Mucosa of stomach (tissue), 1 donor: ENCODE data around the gene CAMSAP1.
"Not testable (repeated sequence)": the region's sequence is repeated elsewhere in the genome, so short reads cannot be mapped to it uniquely, and the experiment has no call there.

Experiments used
- H3K27me3 ChIP-seq: one replicate; pipeline ENCODE4 v1.7.0; 2013; ENCODE audit warnings: mild to moderate bottlenecking, low read length; ENCODE audit not compliant: control insufficient read depth, insufficient read depth
- H3K36me3 ChIP-seq: one replicate; pipeline ENCODE4 v1.7.0; 2013; ENCODE audit warnings: low read length; ENCODE audit not compliant: control insufficient read depth, insufficient read depth
- H3K4me1 ChIP-seq: one replicate; pipeline ENCODE4 v1.7.0; 2013; ENCODE audit warnings: mild to moderate bottlenecking, low read length; ENCODE audit not compliant: control insufficient read depth, insufficient read depth
- H3K4me3 ChIP-seq: one replicate; pipeline ENCODE4 v1.7.0; 2013; ENCODE audit warnings: low read length
- H3K9ac ChIP-seq: one replicate; pipeline ENCODE4 v1.7.0; 2013; ENCODE audit warnings: mild to moderate bottlenecking, low read length, moderate library complexity
- H3K9me3 ChIP-seq: one replicate; pipeline ENCODE4 v1.7.0; 2013; ENCODE audit warnings: mild to moderate bottlenecking, low read length, moderate library complexity; ENCODE audit not compliant: control insufficient read depth
- donor health status: Pancreatic carcinoma.

Gene CAMSAP1, protein sequence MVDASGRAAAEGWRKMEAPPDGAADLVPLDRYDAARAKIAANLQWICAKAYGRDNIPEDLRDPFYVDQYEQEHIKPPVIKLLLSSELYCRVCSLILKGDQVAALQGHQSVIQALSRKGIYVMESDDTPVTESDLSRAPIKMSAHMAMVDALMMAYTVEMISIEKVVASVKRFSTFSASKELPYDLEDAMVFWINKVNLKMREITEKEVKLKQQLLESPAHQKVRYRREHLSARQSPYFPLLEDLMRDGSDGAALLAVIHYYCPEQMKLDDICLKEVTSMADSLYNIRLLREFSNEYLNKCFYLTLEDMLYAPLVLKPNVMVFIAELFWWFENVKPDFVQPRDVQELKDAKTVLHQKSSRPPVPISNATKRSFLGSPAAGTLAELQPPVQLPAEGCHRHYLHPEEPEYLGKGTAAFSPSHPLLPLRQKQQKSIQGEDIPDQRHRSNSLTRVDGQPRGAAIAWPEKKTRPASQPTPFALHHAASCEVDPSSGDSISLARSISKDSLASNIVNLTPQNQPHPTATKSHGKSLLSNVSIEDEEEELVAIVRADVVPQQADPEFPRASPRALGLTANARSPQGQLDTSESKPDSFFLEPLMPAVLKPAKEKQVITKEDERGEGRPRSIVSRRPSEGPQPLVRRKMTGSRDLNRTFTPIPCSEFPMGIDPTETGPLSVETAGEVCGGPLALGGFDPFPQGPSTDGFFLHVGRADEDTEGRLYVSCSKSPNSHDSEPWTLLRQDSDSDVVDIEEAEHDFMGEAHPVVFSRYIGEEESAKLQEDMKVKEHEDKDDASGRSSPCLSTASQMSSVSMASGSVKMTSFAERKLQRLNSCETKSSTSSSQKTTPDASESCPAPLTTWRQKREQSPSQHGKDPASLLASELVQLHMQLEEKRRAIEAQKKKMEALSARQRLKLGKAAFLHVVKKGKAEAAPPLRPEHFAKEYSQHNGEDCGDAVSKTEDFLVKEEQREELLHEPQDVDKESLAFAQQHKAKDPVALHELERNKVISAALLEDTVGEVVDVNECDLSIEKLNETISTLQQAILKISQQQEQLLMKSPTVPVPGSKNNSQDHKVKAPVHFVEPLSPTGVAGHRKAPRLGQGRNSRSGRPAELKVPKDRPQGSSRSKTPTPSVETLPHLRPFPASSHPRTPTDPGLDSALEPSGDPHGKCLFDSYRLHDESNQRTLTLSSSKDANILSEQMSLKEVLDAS (N-terminal part only)

DNA sequence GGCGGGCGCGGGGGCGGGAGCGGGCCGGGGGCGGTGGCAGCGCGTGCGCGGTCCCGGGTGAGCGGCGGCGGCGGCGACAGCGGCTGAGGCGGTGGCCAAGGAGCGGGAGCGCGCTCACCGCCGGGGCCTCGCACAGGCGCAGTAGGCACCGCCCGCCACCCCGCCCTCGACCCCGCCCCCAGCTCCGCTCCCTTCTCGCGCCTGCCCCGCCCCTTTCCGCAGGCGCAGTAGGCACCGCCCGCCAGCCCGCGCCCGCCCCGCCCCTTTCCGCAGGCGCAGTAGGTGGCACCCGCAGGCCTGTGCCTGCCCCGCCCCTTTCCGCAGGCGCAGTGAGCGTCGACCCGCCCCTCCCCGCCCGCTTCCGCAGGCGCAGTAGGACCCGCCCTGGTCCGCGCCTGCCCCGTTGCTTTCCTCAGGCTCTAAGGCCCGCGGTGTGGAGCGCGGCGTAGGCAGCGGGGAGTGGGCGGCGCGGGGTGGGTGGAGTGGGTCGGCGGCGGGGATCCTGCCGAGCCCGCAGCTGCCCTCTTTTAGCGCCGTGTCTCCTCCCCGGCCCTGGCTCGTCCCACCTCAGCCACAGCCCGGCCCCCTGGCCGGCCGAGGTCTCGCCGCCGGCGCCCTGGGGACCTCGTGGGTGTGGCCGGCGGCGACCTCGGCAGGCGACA lies at the start of gene CAMSAP1:
CAMSAP1 (minus strand) TSS at position 116 of the 662 bp plus-strand sequence. CDS start 387 bp downstream, outside the sequence.
- peak within 1 kb of the TSS; percentile 59 for H3K9ac ChIP-seq
- H3K36me3 ChIP-seq, result no peaks in the 10 kb centered on the region
- H3K4me3 ChIP-seq, result peak within 1 kb of the TSS; percentile 14
- H3K9me3 ChIP-seq, result no peaks in the 10 kb centered on the region
- H3K4me1 ChIP-seq, result peaks cover 28% of the 10 kb centered on the region
- H3K27me3 ChIP-seq, result no peaks in the 10 kb centered on the region

DNA sequence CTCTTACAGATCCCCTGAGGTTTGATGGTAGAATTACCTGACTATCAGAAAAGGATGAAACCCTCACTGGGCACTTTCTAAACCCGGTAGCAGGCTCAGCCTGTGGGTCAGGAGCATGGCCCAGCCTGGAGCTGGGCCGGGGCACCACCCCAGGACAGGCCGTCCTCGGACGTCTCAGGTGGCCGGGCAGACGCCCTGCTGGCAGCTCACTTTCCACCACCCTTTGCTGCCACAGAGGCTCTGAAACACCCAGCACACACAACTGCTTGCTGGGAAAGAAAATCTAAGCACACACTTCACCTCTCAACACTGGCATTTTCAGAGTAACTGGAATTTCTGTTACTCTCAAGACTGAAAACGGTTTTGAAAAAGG lies 49.4 kb upstream of the CAMSAP1 start:
- Histone ChIP-seq H3K9me3 (no peaks in the 10 kb centered on the region), H3K36me3 (no peaks in the 10 kb centered on the region), H3K4me3 (no peak overlapping the region), H3K27me3 (no peaks in the 10 kb centered on the region), H3K4me1 (peaks cover 21% of the 10 kb centered on the region), H3K9ac (no peak overlapping the region)

DNA sequence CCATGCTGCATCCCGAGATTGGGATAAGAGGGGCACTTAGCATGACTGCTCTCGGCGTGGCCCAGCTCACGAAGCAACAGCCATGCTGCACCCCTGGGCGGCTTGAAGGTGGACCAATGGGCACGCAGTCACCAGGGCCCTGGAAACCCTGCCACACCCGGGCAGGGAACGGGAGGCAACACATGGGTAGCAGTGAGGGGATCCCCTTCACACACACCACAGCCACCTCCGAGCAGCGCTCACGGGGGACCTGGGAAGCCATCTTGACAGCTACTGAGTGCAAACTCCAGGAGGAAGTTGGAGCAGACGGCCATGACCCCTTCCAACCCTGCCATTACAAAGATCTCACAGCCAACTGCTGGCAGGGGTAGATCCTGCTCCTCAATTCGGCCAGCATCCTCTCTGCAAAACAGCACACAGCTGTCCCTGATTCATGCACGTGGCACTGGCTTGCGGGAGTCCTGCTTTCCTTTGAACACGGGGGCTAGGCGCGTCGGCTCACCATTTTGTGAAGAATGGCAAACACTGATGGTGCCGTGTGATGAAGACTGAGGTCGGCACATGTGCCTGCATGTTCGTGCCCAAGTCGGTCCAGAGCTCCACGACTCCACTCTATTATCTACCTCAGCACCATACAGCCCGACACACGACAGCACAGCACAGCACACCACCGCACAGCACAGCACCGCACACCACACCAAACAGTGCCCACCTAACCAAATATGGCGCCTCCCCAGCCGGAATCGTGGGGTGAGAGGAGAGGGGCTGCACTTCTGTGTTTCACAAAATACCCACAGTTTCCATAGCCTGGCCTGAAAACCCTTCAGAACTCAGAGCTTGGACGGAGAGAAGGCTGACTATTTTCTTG lies 48.8 kb upstream of the CAMSAP1 start:
- no peak overlapping the region for H3K9ac ChIP-seq
- H3K4me1 ChIP-seq, result peaks cover 21% of the 10 kb centered on the region
- H3K4me3 ChIP-seq, result no peak overlapping the region
- H3K27me3 ChIP-seq, result no peaks in the 10 kb centered on the region
- H3K36me3 ChIP-seq, result no peaks in the 10 kb centered on the region
- H3K9me3 ChIP-seq, result no peaks in the 10 kb centered on the region

DNA sequence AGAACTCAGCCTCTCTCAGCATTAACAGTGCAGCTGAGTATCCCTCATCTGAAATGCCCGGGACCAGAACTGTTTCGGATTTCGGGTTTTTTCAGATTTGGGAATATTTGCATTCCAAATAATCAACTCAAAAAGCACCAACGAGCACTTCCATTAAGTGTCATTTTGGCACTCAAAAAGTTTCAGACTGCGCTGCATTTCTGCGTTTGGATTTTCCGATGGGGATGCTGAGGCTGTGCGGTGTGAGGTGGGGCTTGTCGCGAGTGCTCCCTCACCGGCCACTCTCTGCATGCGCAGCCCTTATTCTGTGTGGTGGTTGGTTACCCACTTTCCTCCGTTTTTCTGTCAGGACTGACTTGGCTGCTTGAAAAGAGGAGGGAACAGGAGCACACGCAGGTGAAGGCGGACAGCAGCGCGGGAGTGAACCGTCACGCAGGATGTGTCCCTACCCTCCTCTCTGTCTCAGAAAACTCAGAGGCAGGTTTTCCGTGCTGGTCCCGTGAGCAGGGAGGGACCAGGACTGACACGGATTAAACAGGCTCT lies 45.4 kb upstream of the CAMSAP1 start:
- no peak overlapping the region for H3K4me3 ChIP-seq
- H3K9me3 ChIP-seq, result no peaks in the 10 kb centered on the region
- peaks cover 8% of the 10 kb centered on the region for H3K4me1 ChIP-seq
- no peaks in the 10 kb centered on the region for H3K27me3 ChIP-seq
- no peak overlapping the region for H3K9ac ChIP-seq
- H3K36me3 ChIP-seq, result no peaks in the 10 kb centered on the region

DNA sequence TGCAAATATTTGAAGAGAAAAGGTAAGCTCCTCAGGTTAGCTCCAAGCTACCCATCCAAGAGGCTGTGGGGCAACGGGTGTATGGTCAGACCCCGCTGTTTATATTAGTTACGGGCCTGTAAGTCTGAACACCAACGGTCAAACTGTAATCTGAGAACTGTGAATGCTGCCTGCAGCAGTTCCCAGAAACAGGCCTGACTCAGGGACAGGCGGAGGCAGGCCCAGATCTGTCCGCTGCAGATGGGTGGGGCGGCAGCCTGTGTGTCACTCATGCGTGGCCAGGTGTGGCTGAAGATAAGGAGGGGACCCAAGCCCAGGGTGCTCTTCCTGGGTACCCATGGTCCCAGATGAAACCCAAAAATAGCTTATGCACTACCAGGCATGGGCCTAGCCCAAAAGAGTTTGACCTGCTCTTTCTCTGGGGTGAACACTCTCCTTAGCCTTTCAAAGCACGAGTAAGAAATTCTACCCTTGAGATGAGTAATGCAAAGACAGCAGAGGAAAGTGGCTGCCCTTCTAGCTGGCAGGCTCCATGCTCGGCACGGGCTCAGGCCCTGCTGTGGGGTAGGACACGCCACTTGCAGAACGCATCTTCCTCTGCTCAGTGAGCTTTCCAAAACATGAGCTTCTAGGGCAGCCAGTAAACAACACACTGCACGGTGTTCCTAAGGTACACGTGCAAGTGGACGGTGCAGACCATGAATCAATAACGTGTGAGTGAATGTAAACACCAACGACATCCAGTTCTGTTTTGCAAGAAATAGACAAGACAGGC lies 44.7 kb upstream of the CAMSAP1 start:
- Histone ChIP-seq H3K9me3 (no peaks in the 10 kb centered on the region), H3K4me1 (peaks cover 8% of the 10 kb centered on the region), H3K9ac (no peak overlapping the region), H3K4me3 (no peak overlapping the region), H3K27me3 (no peaks in the 10 kb centered on the region), H3K36me3 (no peaks in the 10 kb centered on the region)

DNA sequence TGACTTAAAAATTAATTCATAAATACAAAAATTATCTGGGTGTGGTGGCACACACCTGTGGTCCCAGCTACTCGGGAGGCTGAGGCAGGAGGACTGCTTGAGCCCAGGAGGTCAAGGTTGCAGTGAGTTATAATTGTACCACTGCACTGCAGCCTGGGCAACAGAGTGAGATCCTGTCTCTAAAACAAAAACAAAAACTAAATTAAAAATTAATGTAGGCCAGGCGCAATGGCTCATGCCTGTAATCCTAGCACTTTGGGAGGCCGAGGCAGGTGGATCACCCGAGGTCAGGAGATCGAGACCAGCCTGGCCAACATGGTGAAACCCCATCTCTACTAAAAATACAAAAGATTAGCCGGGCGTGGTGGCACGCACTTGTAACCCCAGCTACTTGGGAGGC lies 44.0 kb upstream of the CAMSAP1 start:
- not testable (repeated sequence) for H3K9me3 ChIP-seq, H3K9ac ChIP-seq, H3K27me3 ChIP-seq, H3K4me3 ChIP-seq, H3K36me3 ChIP-seq, H3K4me1 ChIP-seq

DNA sequence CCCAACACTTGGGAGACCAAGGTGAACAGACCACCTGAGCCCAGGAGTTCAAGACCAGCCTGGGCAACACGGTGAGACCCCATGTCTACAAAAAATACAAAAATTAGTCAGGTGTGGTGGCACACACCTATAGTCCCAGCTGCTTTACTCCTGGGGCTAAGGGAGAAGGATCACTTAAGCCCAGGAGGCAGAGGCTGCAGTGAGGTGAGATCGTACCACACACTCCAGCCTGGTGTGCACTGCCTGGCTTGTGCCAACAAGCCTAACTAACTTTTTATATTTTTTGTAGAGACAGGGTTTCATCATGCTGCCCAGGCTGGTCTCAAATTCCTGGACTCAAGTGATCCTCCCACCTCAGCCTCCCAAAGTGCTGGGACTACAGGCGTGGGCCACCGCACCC lies 43.5 kb upstream of the CAMSAP1 start:
- H3K27me3 ChIP-seq, H3K4me1 ChIP-seq, H3K36me3 ChIP-seq, H3K4me3 ChIP-seq, H3K9ac ChIP-seq, H3K9me3 ChIP-seq: not testable (repeated sequence)

DNA sequence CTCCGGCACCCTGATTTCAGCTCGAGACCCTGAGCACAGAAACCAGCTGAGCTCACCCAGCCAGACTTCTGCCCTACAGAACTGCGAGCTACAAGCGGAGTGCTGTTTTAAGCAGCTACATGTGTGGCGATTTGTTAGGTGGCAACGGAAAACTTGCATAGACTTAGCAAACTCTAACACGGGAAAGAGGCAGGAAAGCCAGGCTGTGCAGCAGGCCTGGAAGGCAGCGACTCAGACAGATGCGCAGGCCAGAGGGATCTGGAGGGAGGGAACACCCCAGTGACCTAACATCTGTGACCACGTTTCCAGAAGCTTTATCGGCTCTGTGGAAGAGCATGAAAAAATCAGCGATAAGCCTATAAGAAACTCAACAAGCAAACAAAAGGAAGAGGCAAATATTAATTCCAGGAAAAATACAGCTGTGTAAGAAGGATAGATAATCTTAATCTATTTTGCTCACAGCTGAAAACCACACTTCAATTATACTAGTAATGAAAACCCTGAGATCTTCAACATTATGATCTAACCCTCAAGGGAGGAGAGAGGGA lies 42.9 kb upstream of the CAMSAP1 start:
- Histone ChIP-seq H3K27me3 (no peaks in the 10 kb centered on the region), H3K9me3 (no peaks in the 10 kb centered on the region), H3K4me3 (no peak overlapping the region), H3K4me1 (peaks cover 8% of the 10 kb centered on the region), H3K9ac (no peak overlapping the region), H3K36me3 (peaks cover 12% of the 10 kb centered on the region)

DNA sequence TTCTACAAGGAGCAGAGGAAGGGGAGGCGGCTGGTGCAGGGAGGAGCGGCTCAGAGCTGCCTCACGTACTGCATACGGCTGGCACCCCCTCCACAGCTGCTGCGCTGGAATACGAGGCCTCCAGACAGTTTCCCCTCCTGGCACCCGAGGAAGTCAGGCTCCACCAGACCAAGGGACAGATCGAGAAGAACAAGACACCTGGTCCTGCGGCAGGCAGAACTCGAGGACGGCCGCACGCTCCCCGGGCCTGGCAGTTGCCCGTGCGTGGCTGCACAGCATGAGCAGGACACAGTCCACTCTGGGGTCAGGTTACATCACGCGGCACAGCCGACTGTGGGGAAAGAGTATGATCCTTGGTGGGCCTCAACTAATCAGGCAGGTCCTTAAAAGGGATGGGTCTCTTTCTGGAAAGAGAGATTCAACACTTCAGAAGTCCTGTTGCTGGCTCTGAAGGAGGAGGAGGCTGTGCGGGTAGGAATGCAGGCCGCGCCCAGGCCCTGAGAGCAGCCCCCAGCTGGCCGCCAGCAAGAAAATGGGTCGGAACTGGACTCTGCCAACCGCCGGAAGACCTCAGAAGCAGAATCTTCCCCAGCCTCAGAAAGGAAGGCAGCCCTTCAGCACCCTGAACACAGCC lies 42.3 kb upstream of the CAMSAP1 start:
- Histone ChIP-seq H3K27me3 (no peaks in the 10 kb centered on the region), H3K4me1 (peaks cover 8% of the 10 kb centered on the region), H3K9me3 (no peaks in the 10 kb centered on the region), H3K9ac (no peak overlapping the region), H3K4me3 (no peak overlapping the region), H3K36me3 (peaks cover 17% of the 10 kb centered on the region)

DNA sequence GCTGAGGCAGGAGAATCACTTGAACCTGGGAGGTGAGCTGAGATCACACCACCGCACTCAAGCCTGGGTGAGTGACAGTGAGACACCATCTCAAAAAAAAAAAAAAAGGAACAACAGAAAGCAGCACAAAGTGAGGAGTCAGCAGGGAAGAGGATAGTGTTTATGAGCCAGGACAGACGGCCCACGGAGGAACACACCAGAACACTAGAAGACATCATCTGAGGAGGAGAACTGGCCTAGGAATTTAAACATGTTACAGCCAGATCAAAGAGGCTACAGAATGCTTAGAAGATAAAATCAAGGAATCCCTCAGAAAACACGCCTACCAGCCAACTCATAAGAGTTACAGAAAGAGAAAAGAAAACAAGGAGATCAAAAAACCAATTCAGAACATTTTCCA lies 41.6 kb upstream of the CAMSAP1 start:
- peaks cover 17% of the 10 kb centered on the region for H3K36me3 ChIP-seq
- H3K9ac ChIP-seq, result no peak overlapping the region
- peaks cover 8% of the 10 kb centered on the region for H3K4me1 ChIP-seq
- H3K9me3 ChIP-seq, result no peaks in the 10 kb centered on the region
- no peak overlapping the region for H3K4me3 ChIP-seq
- H3K27me3 ChIP-seq, result no peaks in the 10 kb centered on the region
